ENCODE measurements around the gene MBNL1.

The MBNL1 gene

GRCh38 chr3:152471814-152472671 lies 203.3 kb downstream of the MBNL1 start:
- H3K4me1 Mint-ChIP-seq = no peaks in the 10 kb centered on the region
- no peaks in the 10 kb centered on the region for H3K36me3 Mint-ChIP-seq (ENCODE audit: low read depth)
- peak; percentile 61 for TF ChIP-seq CTCF (IDR thresholded peaks at IDR 0.05)
- no peaks in the 10 kb centered on the region for H3K27me3 Mint-ChIP-seq (ENCODE audit: low read depth, poor library complexity)
- H3K27ac Mint-ChIP-seq = no peak overlapping the region
- no peak overlapping the region for H3K4me3 Mint-ChIP-seq
- DNase-seq = peak; percentile 44
- H3K9me3 Mint-ChIP-seq = peaks cover 7% of the 10 kb centered on the region

- no peaks in the 10 kb centered on the region for H3K27me3 Mint-ChIP-seq (ENCODE audit: low read depth, poor library complexity)
- no peak overlapping the region for H3K4me3 Mint-ChIP-seq
- no peaks in the 10 kb centered on the region for H3K4me1 Mint-ChIP-seq
- peaks cover 7% of the 10 kb centered on the region for H3K9me3 Mint-ChIP-seq
- TF ChIP-seq CTCF (IDR thresholded peaks at IDR 0.05) = no peak
- no peak overlapping the region for H3K27ac Mint-ChIP-seq
- DNase-seq = no peak
- H3K36me3 Mint-ChIP-seq (ENCODE audit: low read depth) = no peaks in the 10 kb centered on the region
Observed at GRCh38 chr3:152472672-152472954, 203.9 kb downstream of the MBNL1 start.

GRCh38 chr3:152474585-152474984 lies 205.9 kb downstream of the MBNL1 start:
- H3K4me1 Mint-ChIP-seq = no peaks in the 10 kb centered on the region
- H3K27ac Mint-ChIP-seq = no peak overlapping the region
- peaks cover 10% of the 10 kb centered on the region for H3K9me3 Mint-ChIP-seq
- H3K27me3 Mint-ChIP-seq (ENCODE audit: low read depth, poor library complexity) = no peaks in the 10 kb centered on the region
- no peak overlapping the region for H3K4me3 Mint-ChIP-seq
- TF ChIP-seq CTCF (IDR thresholded peaks at IDR 0.05) = peak; percentile 24
- DNase-seq = no peak
- H3K36me3 Mint-ChIP-seq (ENCODE audit: low read depth) = no peaks in the 10 kb centered on the region

- H3K9me3 Mint-ChIP-seq = peaks cover 36% of the 10 kb centered on the region
- H3K27me3 Mint-ChIP-seq (ENCODE audit: low read depth, poor library complexity) = no peaks in the 10 kb centered on the region
- DNase-seq = no peak
- H3K4me1 Mint-ChIP-seq = no peaks in the 10 kb centered on the region
- TF ChIP-seq CTCF (IDR thresholded peaks at IDR 0.05) = no peak
- H3K27ac Mint-ChIP-seq = no peak overlapping the region
- no peaks in the 10 kb centered on the region for H3K36me3 Mint-ChIP-seq (ENCODE audit: low read depth)
- H3K4me3 Mint-ChIP-seq = no peak overlapping the region
Observed at GRCh38 chr3:152477422-152477821, 208.7 kb downstream of the MBNL1 start.

- H3K27ac Mint-ChIP-seq = no peak overlapping the region
- H3K27me3 Mint-ChIP-seq (ENCODE audit: low read depth, poor library complexity) = no peaks in the 10 kb centered on the region
- H3K4me3 Mint-ChIP-seq = no peak overlapping the region
- peaks cover 55% of the 10 kb centered on the region for H3K9me3 Mint-ChIP-seq
- TF ChIP-seq CTCF (IDR thresholded peaks at IDR 0.05) = no peak
- no peaks in the 10 kb centered on the region for H3K4me1 Mint-ChIP-seq
- DNase-seq = no peak
- H3K36me3 Mint-ChIP-seq (ENCODE audit: low read depth) = no peaks in the 10 kb centered on the region
Observed at GRCh38 chr3:152480282-152480953, 211.7 kb downstream of the MBNL1 start.

- Mint-ChIP-seq H3K4me3 (no peak overlapping the region), H3K4me1 (no peaks in the 10 kb centered on the region), H3K36me3 (ENCODE audit: low read depth) (no peaks in the 10 kb centered on the region), H3K9me3 (peaks cover 30% of the 10 kb centered on the region), H3K27ac (no peak overlapping the region), H3K27me3 (ENCODE audit: low read depth, poor library complexity) (no peaks in the 10 kb centered on the region)
- TF ChIP-seq CTCF (IDR thresholded peaks at IDR 0.05) = no peak
- DNase-seq = no peak
Observed at GRCh38 chr3:152486364-152486763, 217.6 kb downstream of the MBNL1 start.

All from nephron progenitor cell (in vitro differentiated cells).